AG09319 (cell line): ENCODE measurements around the gene AKR7A2.

Source experiments
- DNase-seq: peaks from one replicate; pipeline ENCODE4 v3.0.0-alpha.2; 2010; ENCODE audit warnings: low read depth; ENCODE audit errors: extremely low read depth
- CTCF ChIP-seq: IDR thresholded peaks from 2 replicates; pipeline ENCODE4 v1.5.1; 2011; ENCODE audit warnings: low read depth, mild to moderate bottlenecking, inconsistent platforms, low read length, moderate library complexity

The AKR7A2 gene

GRCh38 chr1:19349999-19350398 is 38.1 kb upstream of the AKR7A2 start:
- DNase-seq, result no peak
- TF ChIP-seq CTCF, result no peak

DNA sequence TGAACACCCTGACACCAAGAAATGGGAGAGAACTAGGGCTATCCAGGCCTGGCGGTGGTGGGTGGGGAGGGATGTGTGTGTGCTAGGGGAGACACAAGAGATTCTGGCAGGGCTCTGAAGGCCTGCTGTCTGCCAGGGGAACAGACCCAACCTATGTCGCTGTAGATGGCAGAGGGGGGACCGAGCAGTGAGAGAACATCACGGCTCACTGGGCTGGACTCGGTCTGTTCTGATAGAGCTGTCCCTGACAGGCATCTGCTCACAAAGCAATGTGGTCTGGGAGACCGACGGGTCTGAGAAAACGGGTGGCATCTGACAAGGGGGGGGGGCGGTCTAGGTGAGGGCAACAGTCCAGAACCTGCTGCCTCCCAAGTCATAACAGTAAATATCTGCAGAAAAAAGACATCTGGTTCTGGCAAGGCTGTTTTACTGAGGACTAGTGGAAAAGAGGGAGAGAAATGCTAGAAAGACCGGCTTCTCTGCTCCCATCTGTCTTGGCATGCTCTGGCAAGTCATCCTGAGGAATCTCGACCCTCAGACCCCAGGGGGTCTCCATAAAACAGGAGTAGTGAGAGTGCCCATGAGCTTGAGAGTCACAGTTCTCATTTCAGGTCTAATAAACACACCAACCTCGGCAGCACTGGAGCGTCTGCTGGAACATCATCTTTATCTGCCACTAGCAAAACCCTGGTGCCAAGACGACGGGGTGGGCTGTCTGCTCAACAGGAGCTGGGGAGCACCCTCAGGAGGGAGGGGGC is 36.7 kb upstream of the AKR7A2 start:
- DNase-seq, result no peak
- TF ChIP-seq CTCF, result no peak

GRCh38 chr1:19347533-19348172 is 35.7 kb upstream of the AKR7A2 start:
- no peak for DNase-seq

DNA sequence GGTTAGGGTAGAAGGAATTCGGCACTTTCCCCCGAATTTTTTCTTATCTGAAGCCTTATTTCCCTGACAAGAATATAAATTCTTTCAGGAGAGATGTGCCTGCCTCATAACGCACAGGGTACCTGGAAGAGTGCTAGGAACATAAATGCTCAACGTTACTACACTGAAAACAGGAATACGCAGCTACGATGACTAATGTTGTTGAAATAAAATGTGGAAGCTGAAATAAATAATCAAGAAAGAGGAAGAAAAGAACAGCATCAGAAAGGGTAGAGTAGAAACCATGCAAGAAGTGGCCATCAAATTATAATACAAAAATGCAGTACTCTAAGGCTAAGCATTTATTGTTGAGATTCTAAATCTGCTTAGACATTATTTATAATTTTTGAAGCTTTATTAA is 34.1 kb upstream of the AKR7A2 start:
- DNase-seq, result no peak
- no peak for TF ChIP-seq CTCF

More at GRCh38 chr1:19347533-19348172, 35.7 kb upstream of the AKR7A2 start:
- TF ChIP-seq CTCF, result no peak

- no peak for TF ChIP-seq CTCF
- DNase-seq, result no peak
These were observed 33.4 kb upstream of the AKR7A2 start for GRCh38 chr1:19345391-19345790.

GRCh38 chr1:19344831-19345230 is 32.9 kb upstream of the AKR7A2 start:
- no peak for TF ChIP-seq CTCF
- DNase-seq, result no peak

DNA sequence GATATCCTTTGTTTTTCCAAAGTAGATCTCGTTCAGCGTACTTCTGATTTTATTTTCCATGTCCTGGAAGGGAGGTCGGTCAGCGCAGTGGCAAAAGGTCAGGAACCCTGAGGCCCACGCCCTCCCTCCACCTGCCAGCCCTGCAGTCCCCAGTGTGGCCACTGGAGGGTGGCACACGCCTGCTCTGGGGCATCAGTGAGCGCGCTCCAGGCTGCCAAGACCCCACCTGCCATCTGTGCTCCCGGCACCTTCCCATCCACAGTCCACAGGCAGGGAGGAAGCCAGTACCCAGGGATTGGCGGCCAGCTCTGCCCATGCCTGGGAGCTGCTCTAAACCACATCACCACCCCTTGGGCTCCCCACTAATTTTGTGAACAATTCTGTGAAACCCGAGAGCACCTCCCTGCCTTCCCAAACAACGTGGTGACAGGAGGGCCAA is 32.4 kb upstream of the AKR7A2 start:
- TF ChIP-seq CTCF, result peak; percentile 90
- no peak for DNase-seq
